Neural crest cell (in vitro differentiated cells): Measurements from ENCODE around the gene FYCO1. TPM values are rescaled to one million over a fixed set of nuclear protein-coding genes. Genes with fewer than 3 reads are reported as not detected.

Experiments
- DNase-seq: peaks from one replicate; pipeline ENCODE4 v3.0.0; 2021; ENCODE audit warnings: low read depth, mixed read lengths, low spot score
- H3K27ac Mint-ChIP-seq: one replicate; pipeline ENCODE4 v1.8.0; 2021; ENCODE audit warnings: mild to moderate bottlenecking, mixed read lengths; ENCODE audit not compliant: unreplicated experiment
- H3K27me3 Mint-ChIP-seq: 2 replicates; pipeline ENCODE4 v1.8.0; 2021; ENCODE audit warnings: low read depth, mild to moderate bottlenecking, mixed read lengths
- H3K36me3 Mint-ChIP-seq: 2 replicates; pipeline ENCODE4 v1.8.0; 2021; ENCODE audit warnings: low read depth, mild to moderate bottlenecking, mixed read lengths
- H3K4me1 Mint-ChIP-seq: 2 replicates; pipeline ENCODE4 v1.8.0; 2021; ENCODE audit warnings: mixed read lengths
- H3K4me3 Mint-ChIP-seq: one replicate; pipeline ENCODE4 v1.8.0; 2021; ENCODE audit warnings: mild to moderate bottlenecking, mixed read lengths
- H3K9me3 Mint-ChIP-seq: 2 replicates; pipeline ENCODE4 v1.8.0; 2021; ENCODE audit warnings: mixed read lengths
- total RNA-seq: library from RNA; stranded (reverse); gene quantifications from 2 replicates; pipeline ENCODE4 v1.2.1, GENCODE V29; 2021
- TF ChIP-seq, protein P1 (sequence below): fragments of 200-600 bp; sonication (generic); conservative IDR thresholded peaks from 2 replicates; pipeline ENCODE4 v1.5.0; 2021; ENCODE audit warnings: antibody characterized with exemption, mild to moderate bottlenecking

Gene FYCO1
- total RNA-seq, 1 donor from 2014 or later: 9.7 TPM

DNA sequence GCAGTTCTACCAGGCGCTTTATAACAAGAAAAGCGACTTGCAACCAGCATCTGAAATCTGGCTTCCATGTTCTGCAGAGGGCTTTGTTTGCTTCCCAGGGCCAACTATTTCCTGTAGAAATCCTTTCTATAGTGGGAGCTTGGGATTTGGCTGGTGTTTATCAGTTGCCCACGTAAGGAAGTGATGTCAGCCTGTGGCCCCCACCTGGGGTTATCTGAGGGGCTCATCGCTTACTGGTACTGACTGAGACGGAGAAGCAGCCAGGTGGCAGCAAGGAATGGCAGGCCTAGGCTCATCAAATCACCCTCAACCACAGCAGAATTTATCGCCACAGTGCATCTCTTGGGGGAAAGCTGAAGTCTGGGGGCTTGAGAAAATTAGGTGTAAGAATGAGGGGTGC, 123.8 kb downstream of the FYCO1 start:
- no peak for DNase-seq
- no peaks in the 10 kb centered on the region for H3K9me3 Mint-ChIP-seq
- peaks cover 10% of the 10 kb centered on the region for H3K27me3 Mint-ChIP-seq
- H3K36me3 Mint-ChIP-seq: no peaks in the 10 kb centered on the region
- H3K4me3 Mint-ChIP-seq: no peak overlapping the region
- no peak overlapping the region for H3K27ac Mint-ChIP-seq
- TF ChIP-seq, protein P1, sequence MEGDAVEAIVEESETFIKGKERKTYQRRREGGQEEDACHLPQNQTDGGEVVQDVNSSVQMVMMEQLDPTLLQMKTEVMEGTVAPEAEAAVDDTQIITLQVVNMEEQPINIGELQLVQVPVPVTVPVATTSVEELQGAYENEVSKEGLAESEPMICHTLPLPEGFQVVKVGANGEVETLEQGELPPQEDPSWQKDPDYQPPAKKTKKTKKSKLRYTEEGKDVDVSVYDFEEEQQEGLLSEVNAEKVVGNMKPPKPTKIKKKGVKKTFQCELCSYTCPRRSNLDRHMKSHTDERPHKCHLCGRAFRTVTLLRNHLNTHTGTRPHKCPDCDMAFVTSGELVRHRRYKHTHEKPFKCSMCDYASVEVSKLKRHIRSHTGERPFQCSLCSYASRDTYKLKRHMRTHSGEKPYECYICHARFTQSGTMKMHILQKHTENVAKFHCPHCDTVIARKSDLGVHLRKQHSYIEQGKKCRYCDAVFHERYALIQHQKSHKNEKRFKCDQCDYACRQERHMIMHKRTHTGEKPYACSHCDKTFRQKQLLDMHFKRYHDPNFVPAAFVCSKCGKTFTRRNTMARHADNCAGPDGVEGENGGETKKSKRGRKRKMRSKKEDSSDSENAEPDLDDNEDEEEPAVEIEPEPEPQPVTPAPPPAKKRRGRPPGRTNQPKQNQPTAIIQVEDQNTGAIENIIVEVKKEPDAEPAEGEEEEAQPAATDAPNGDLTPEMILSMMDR: no peak
- no peaks in the 10 kb centered on the region for H3K4me1 Mint-ChIP-seq

DNA sequence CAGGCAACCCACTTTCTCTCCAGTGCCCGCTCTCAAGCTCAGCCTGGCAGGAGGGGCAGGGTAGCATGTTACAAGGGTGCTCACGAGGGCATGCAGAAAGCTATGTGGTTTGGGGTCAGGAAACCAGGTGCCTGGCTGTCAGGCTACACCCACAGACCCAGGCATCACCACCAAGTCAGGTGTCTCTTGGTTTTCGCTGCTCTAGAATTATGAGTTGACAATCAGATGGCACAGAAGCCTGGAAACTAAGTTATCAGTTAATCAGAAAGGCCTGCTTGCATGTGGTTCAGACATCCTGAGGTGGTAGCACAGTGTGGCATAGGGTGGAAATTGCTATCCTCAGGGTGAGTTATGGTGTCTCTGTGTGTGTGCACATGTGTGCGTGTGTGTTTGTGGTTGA, 125.5 kb downstream of the FYCO1 start:
- Mint-ChIP-seq H3K4me3 (no peak overlapping the region), H3K27ac (no peak overlapping the region), H3K36me3 (no peaks in the 10 kb centered on the region), H3K4me1 (no peaks in the 10 kb centered on the region), H3K27me3 (peaks cover 19% of the 10 kb centered on the region), H3K9me3 (no peaks in the 10 kb centered on the region)
- DNase-seq: no peak
- TF ChIP-seq, protein P1: no peak

DNA sequence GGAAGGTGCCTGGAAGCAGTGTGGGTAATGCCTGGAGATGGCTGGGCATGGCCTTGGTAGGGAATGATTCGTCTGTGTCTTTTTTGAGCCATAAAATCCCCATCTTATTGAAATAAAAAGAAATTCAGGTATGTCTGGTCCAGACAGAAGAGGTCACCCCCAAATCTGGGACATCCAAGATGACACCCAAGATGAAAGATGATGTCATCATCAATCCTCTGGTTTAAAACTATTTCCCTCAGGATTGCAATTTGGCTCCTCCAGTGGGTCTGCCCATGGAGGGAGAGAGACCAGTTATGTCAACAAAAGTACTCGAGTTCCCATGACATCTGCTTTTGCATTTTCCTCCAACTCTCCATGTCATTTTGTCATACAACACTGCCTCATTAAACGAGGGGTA, 126.0 kb downstream of the FYCO1 start:
- TF ChIP-seq, protein P1: no peak

DNA sequence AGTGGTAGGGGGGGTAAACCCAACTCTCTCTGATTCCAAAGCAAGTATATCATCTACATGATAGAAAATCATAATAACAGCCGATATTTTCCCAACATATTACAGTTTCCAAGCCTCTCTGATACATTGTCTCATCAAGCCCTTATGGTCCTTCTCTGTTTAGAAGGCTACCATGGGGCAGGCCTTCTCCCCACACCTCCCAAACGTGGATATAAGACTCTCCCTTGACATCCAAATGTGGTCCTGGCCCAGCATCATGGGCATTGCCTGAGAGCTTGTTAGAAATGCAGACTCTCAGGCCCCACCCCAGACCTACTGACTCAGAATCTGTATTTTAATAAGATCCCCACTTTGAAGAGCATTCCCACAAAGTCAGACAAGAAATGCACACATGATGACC, 127.0 kb downstream of the FYCO1 start:
- peaks cover 19% of the 10 kb centered on the region for H3K27me3 Mint-ChIP-seq

More for the DNA sequence above, 126.0 kb downstream of the FYCO1 start:
- H3K4me1 Mint-ChIP-seq: no peaks in the 10 kb centered on the region
- H3K36me3 Mint-ChIP-seq: no peaks in the 10 kb centered on the region
- no peak for DNase-seq
- H3K4me3 Mint-ChIP-seq: no peak overlapping the region
- H3K27me3 Mint-ChIP-seq: peaks cover 19% of the 10 kb centered on the region
- H3K9me3 Mint-ChIP-seq: no peaks in the 10 kb centered on the region
- H3K27ac Mint-ChIP-seq: no peak overlapping the region

DNA sequence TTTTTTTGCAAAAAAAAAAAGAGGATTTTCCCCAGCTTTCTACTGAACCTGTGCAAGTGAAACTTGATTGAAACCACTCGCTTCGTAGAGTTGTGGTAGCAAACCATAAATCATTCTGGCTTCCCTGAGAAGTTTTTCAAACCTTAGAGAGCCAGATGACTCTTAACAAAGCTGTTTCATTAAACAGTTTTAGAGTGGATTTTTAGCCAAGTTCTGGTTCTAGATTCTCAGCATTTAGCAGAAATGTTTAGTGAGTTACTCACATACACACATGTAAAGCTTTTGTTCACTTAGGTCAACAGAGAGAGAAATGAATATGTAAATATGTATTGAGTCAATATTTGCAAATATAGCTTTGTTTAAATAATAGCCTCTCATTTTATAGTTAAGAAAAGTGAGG, 127.4 kb downstream of the FYCO1 start:
- Mint-ChIP-seq H3K27ac (no peak overlapping the region), H3K4me1 (no peaks in the 10 kb centered on the region), H3K9me3 (peaks cover 4% of the 10 kb centered on the region), H3K4me3 (no peak overlapping the region), H3K27me3 (peaks cover 19% of the 10 kb centered on the region), H3K36me3 (no peaks in the 10 kb centered on the region)
- no peak for DNase-seq
- TF ChIP-seq, protein P1: no peak

More for the DNA sequence above, 127.0 kb downstream of the FYCO1 start:
- no peaks in the 10 kb centered on the region for H3K36me3 Mint-ChIP-seq
- H3K4me3 Mint-ChIP-seq: no peak overlapping the region
- H3K27ac Mint-ChIP-seq: peak overlapping the region; percentile 31
- no peak for DNase-seq
- peaks cover under 1% of the 10 kb centered on the region for H3K9me3 Mint-ChIP-seq
- TF ChIP-seq, protein P1: no peak
- H3K4me1 Mint-ChIP-seq: no peaks in the 10 kb centered on the region

Other genes starting within 250 kb of the FYCO1 start
- not detected in 2 replicates for gene SLC6A20, start 199.3 kb downstream of the FYCO1 start, total RNA-seq
- gene LZTFL1, start 153.7 kb downstream of the FYCO1 start, total RNA-seq: 17.6 and 21.9 TPM in 2 replicates
- gene CCR9, start 109.3 kb downstream of the FYCO1 start, total RNA-seq: not detected in 2 replicates
- gene CXCR6, start 52.4 kb downstream of the FYCO1 start, total RNA-seq: not detected in 2 replicates
- not detected in 2 replicates for gene XCR1, start 31.7 kb upstream of the FYCO1 start, total RNA-seq
- 0.12 TPM in 1 of 2 replicates, not detected in the other for gene CCR1, start 212.5 kb upstream of the FYCO1 start, total RNA-seq
- gene CCR3, start 246.6 kb upstream of the FYCO1 start, total RNA-seq: not detected in 2 replicates